H1 (cell line): ENCODE measurements around the gene CTNNA3. TPM values are rescaled to one million over a fixed set of nuclear protein-coding genes. Genes with fewer than 3 reads are reported as not detected.

Source experiments
- BACH1 ChIP-seq: IDR thresholded peaks from 2 replicates; pipeline ENCODE4 v1.6.1; 2012; ENCODE audit warnings: low read length, improper control_type of control experiment
- CEBPB ChIP-seq: IDR thresholded peaks from 2 replicates; pipeline ENCODE4 v1.6.1; 2012; ENCODE audit warnings: low read depth, low read length
- CHD2 ChIP-seq: IDR thresholded peaks from 2 replicates; pipeline ENCODE4 v1.6.1; 2012; ENCODE audit warnings: low read length, improper control_type of control experiment
- CHD7 ChIP-seq: fragments of 300-600 bp; sonication (generic); IDR thresholded peaks from 2 replicates; pipeline ENCODE4 v1.7.1; 2012; ENCODE audit warnings: low read length, moderate library complexity, mild to moderate bottlenecking, inconsistent platforms; ENCODE audit not compliant: insufficient replicate concordance
- E2F6 ChIP-seq: IDR thresholded peaks from 2 replicates; pipeline ENCODE4 v1.6.1; 2012; ENCODE audit warnings: inconsistent platforms
- SIX5 ChIP-seq: IDR thresholded peaks from 2 replicates; pipeline ENCODE4 v1.6.1; 2011; ENCODE audit warnings: mild to moderate bottlenecking, low read depth, low read length
- SP2 ChIP-seq: IDR thresholded peaks from 2 replicates; pipeline ENCODE4 v1.6.1; 2012; ENCODE audit warnings: mild to moderate bottlenecking, low read length, inconsistent platforms
- polyA plus RNA-seq, 7 experiments: library from polyadenylated mRNA; depleted of rRNA in 3 of 7; stranded (reverse) in 5 of 7; unstranded in 2 of 7; fragments of >200 nt in 5 of 7; fragments of 200-250 nt in 2 of 7; gene quantifications; 1 replicate in 5 of 7; 2 replicates in 1 of 7; 4 replicates in 1 of 7; pipeline versions ENCODE4 v1.2.1 to v1.2.3, GENCODE V29; 2011 to 2013; ENCODE audit warnings: missing spikeins in 2 of 7, mixed read lengths in 2 of 7
- total RNA-seq: library from RNA; stranded (reverse); fragmentation: NEBNext Ultra II Directional; extraction: Animal tissue kit (Norgen Biotek cat#: 25700); gene quantifications from 2 replicates; pipeline ENCODE4 v1.2.1, GENCODE V29; 2021

Gene CTNNA3
- total and polyA plus RNA-seq, 2 of the 8 experiments (the other 6 are each of a cell fraction or from before 2014, with no cell fraction given) = 1.3 to 1.5 TPM

- TF ChIP-seq CHD7 = no peak
- no peak for TF ChIP-seq SP2
- TF ChIP-seq E2F6 = no peak
- TF ChIP-seq CHD2 = no peak
- TF ChIP-seq BACH1 = no peak
- TF ChIP-seq CEBPB = no peak
- no peak for TF ChIP-seq SIX5
Measured at GRCh38 chr10:67140641-67141040, 555.4 kb downstream of the CTNNA3 start (continued).
